GM21360 (cell line): ENCODE measurements around the gene ING5.
"Not testable (repeated sequence)": the region's sequence is repeated elsewhere in the genome, so short reads cannot be mapped to it uniquely, and the experiment has no call there.

ENCODE experiments used
- ATAC-seq: cut with Tn5 transposase; IDR thresholded peaks from one replicate; pipeline ENCODE4 v1.9.1; 2021; ENCODE audit warnings: mild to moderate bottlenecking, moderate library complexity; ENCODE audit not compliant: unreplicated experiment

The ING5 gene

GRCh38 chr2:241703032-241703604 lies 1.3 kb downstream of the ING5 start:
- no peak for ATAC-seq

- ATAC-seq: no peak
Measured at GRCh38 chr2:241706537-241706936, 4.7 kb downstream of the ING5 start.

- no peak for ATAC-seq
Measured at GRCh38 chr2:241708879-241709278, 7.0 kb downstream of the ING5 start.

GRCh38 chr2:241719093-241719492 lies 17.3 kb downstream of the ING5 start:
- no peak for ATAC-seq

GRCh38 chr2:241720099-241720498 lies 18.3 kb downstream of the ING5 start:
- no peak for ATAC-seq

GRCh38 chr2:241720560-241720959 lies 18.7 kb downstream of the ING5 start:
- no peak for ATAC-seq

GRCh38 chr2:241721852-241722251 lies 20.0 kb downstream of the ING5 start:
- no peak for ATAC-seq

GRCh38 chr2:241722896-241723454 lies 21.1 kb downstream of the ING5 start:
- no peak for ATAC-seq

GRCh38 chr2:241724259-241724974 lies 22.6 kb downstream of the ING5 start:
- no peak for ATAC-seq

GRCh38 chr2:241724975-241725870 lies 23.4 kb downstream of the ING5 start:
- no peak for ATAC-seq

GRCh38 chr2:241726459-241726858 lies 24.6 kb downstream of the ING5 start:
- no peak for ATAC-seq

- no peak for ATAC-seq
Measured at GRCh38 chr2:241728000-241728399, 26.2 kb downstream of the ING5 start.

GRCh38 chr2:241728627-241729026 lies 26.8 kb downstream of the ING5 start:
- no peak for ATAC-seq

GRCh38 chr2:241729868-241730267 lies 28.0 kb downstream of the ING5 start:
- ATAC-seq: no peak

- ATAC-seq: no peak
Measured at GRCh38 chr2:241730671-241731293, 28.9 kb downstream of the ING5 start.

GRCh38 chr2:241732513-241733186 lies 30.8 kb downstream of the ING5 start:
- not testable (repeated sequence) for ATAC-seq

GRCh38 chr2:241733391-241734207 lies 31.8 kb downstream of the ING5 start:
- no peak for ATAC-seq

GRCh38 chr2:241734208-241734466 lies 32.3 kb downstream of the ING5 start:
- ATAC-seq: peak; percentile 18

GRCh38 chr2:241734467-241735208 lies 32.8 kb downstream of the ING5 start, which contains the start of gene D2HGDH:
Gene D2HGDH, plus strand, starts transcription at chr2:241734630. Its CDS starts 595 bp downstream, at chr2:241735225.
- ATAC-seq: peak; percentile 77
